Mesangial cell (primary cell): ENCODE data around the gene ATP8B3. TPM values are rescaled to one million over a fixed set of nuclear protein-coding genes. Genes with fewer than 3 reads are reported as not detected.

ENCODE experiments used
- total RNA-seq: library from RNA; depleted of rRNA; stranded (reverse); fragments of >200 nt; gene quantifications from 2 replicates; pipeline ENCODE4 v1.2.3, GENCODE V29; 2015

Gene ATP8B3
- 5.4 and 5.6 TPM in 2 replicates for total RNA-seq

GRCh38 chr19:1811942-1812425, at the start of gene ATP8B3:
Gene ATP8B3 (minus strand): TSS chr19:1812276. CDS start chr19:1811736, 540 bp downstream.

GRCh38 chr19:1848399-1849131, 36.5 kb upstream of the ATP8B3 start, which contains the start of gene REXO1:
Gene REXO1 (minus strand): TSS chr19:1848483. CDS start chr19:1848358, 125 bp downstream.

GRCh38 chr19:1752757-1753728, 59.0 kb downstream of the ATP8B3 start, which contains the start of gene ONECUT3:
Gene ONECUT3 (plus strand): TSS chr19:1753506. CDS start chr19:1753663, 157 bp downstream.

Other genes with a start within 250 kb of the ATP8B3 start
- 72.6 and 109 TPM in 2 replicates for gene MEX3D, start 244.0 kb downstream of the ATP8B3 start, total RNA-seq
- 119 and 157 TPM in 2 replicates for gene MBD3, start 219.4 kb downstream of the ATP8B3 start, total RNA-seq
- gene UQCR11, start 206.8 kb downstream of the ATP8B3 start, total RNA-seq, result 101 and 169 TPM in 2 replicates
- 164 and 236 TPM in 2 replicates for gene TCF3, start 159.7 kb downstream of the ATP8B3 start, total RNA-seq
- gene ONECUT3, start 58.8 kb downstream of the ATP8B3 start, total RNA-seq, result not detected in 2 replicates
- gene REXO1, start 36.2 kb upstream of the ATP8B3 start, total RNA-seq, result 23.6 and 41.8 TPM in 2 replicates
- 22.5 and 35.2 TPM in 2 replicates for gene KLF16, start 51.3 kb upstream of the ATP8B3 start, total RNA-seq
- 104 and 115 TPM in 2 replicates for gene ABHD17A, start 73.2 kb upstream of the ATP8B3 start, total RNA-seq
- gene ADAT3, start 93.1 kb upstream of the ATP8B3 start, total RNA-seq, result 7.0 and 8.6 TPM in 2 replicates
- 103 and 128 TPM in 2 replicates for gene SCAMP4, start 93.1 kb upstream of the ATP8B3 start, total RNA-seq
- 94.3 and 97.7 TPM in 2 replicates for gene CSNK1G2, start 128.9 kb upstream of the ATP8B3 start, total RNA-seq
- 75.8 and 189 TPM in 2 replicates for gene BTBD2, start 203.4 kb upstream of the ATP8B3 start, total RNA-seq
- gene MKNK2, start 239.0 kb upstream of the ATP8B3 start, total RNA-seq, result 93.0 and 188 TPM in 2 replicates